ENCODE data around the gene LPCAT4. TPM values are rescaled to one million over a fixed set of nuclear protein-coding genes. Genes with fewer than 3 reads are reported as not detected.

The LPCAT4 gene
- polyA plus RNA-seq, 1 of the 3 experiments (the other 2 are of a cell fraction), result 88.4 TPM

DNA sequence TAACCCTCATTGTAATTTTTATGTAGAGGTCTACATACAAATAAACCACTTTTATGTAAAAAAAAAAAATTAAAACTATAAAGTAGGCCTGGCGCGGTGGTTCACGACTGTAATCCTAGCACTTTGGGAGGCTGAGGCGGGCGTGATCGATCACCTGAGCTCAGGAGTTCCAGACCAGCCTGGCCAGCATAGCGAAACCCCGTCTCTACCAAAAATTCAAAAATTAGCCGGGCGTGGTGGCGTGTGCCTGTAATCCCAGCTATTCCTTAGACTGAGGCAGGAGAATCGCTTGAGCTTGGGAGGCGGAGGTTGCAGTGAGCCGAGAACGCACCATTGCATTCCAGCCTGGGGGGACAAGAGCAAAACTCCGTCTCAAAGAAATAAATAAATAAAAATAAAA is 28.6 kb downstream of the LPCAT4 start:
- TF ChIP-seq GATA2 (CRISPR knock-in tag; IDR thresholded peaks at IDR 0.05), result no peak
- TF ChIP-seq YY1 (IDR thresholded peaks at IDR 0.05; ENCODE audit: low read depth), result no peak
- no peak for TF ChIP-seq RAD21 (IDR thresholded peaks at IDR 0.05; ENCODE audit: low read length)
- TF ChIP-seq ELF1 (IDR thresholded peaks at IDR 0.05), result no peak
- TF ChIP-seq CHD2 (IDR thresholded peaks at IDR 0.05; ENCODE audit: low read length, partially characterized antibody), result no peak
- no peak for TF ChIP-seq EZH2phosphoT487 (IDR thresholded peaks at IDR 0.05; ENCODE audit: borderline replicate concordance, low read depth)
- TF ChIP-seq, protein P1, sequence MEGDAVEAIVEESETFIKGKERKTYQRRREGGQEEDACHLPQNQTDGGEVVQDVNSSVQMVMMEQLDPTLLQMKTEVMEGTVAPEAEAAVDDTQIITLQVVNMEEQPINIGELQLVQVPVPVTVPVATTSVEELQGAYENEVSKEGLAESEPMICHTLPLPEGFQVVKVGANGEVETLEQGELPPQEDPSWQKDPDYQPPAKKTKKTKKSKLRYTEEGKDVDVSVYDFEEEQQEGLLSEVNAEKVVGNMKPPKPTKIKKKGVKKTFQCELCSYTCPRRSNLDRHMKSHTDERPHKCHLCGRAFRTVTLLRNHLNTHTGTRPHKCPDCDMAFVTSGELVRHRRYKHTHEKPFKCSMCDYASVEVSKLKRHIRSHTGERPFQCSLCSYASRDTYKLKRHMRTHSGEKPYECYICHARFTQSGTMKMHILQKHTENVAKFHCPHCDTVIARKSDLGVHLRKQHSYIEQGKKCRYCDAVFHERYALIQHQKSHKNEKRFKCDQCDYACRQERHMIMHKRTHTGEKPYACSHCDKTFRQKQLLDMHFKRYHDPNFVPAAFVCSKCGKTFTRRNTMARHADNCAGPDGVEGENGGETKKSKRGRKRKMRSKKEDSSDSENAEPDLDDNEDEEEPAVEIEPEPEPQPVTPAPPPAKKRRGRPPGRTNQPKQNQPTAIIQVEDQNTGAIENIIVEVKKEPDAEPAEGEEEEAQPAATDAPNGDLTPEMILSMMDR (IDR thresholded peaks at IDR 0.05), result no peak
- TF ChIP-seq SIN3A (IDR thresholded peaks at IDR 0.05; ENCODE audit: borderline replicate concordance, low read depth, low read length), result no peak
- TF ChIP-seq FOXJ3 (CRISPR knock-in tag; IDR thresholded peaks at IDR 0.05), result no peak
- no peak for TF ChIP-seq MEF2A (IDR thresholded peaks at IDR 0.05; ENCODE audit: borderline replicate concordance, low read depth)
- no peak for TF ChIP-seq SMC3 (IDR thresholded peaks at IDR 0.05; ENCODE audit: low read depth, low read length)
- no peak for TF ChIP-seq TEAD4 (IDR thresholded peaks at IDR 0.05; ENCODE audit: borderline replicate concordance, insufficient read depth)
- H3K27me3 ChIP-seq (ENCODE audit: insufficient read depth), result no peaks in the 10 kb centered on the region
- H3K9ac ChIP-seq, result peak overlapping the region; percentile 31; the same call in 1 of the 2 replicates
- H3K4me3 ChIP-seq (ENCODE audit: low read depth in 2 of 2, low read length in 1 of 2), result peak overlapping the region; percentile 87; a peak in 3 of 4 replicates
- no peaks in the 10 kb centered on the region for H4K20me1 ChIP-seq (ENCODE audit: insufficient read depth)
- H3F3A ChIP-seq (replicated peaks; ENCODE audit: insufficient read depth), result peaks cover 29% of the 10 kb centered on the region
- no peaks in the 10 kb centered on the region for H3K9me2 ChIP-seq
- peaks cover 14 to 27% of the 10 kb centered on the region in 2 experiments; a peak in 3 of 4 replicates for H3K4me1 ChIP-seq (ENCODE audit: control insufficient read depth in 1 of 2, insufficient read depth in 2 of 2, low read depth in 1 of 2, low read length in 1 of 2)
- H3K79me2 ChIP-seq (ENCODE audit: insufficient read depth), result peaks cover 68% of the 10 kb centered on the region
- H3K36me3 ChIP-seq (replicated peaks in 1 of 2; ENCODE audit: control insufficient read depth in 1 of 2, insufficient read depth in 2 of 2, low read length in 1 of 2), result peaks cover 22 to 36% of the 10 kb centered on the region in 2 experiments
- no peak for DNase-seq
- WGBS (ENCODE audit: low lambda C conversion rate), result 94% methylated on average over 16 of the region's 16 CpGs
- CTCF ChIA-PET, result interaction anchor here (1.1 to 1.5 kb wide), 4 partner anchors 16 to 98 kb away, joined by 3 to 10 read pairs (median 4); partner anchors contain the start of gene LPCAT4
- no peaks in the 10 kb centered on the region for H3K9me3 ChIP-seq
- peak overlapping the region; percentile 50 to 59; a peak in 3 of 4 replicates for H3K27ac ChIP-seq (ENCODE audit: low read depth in 2 of 2, low read length in 1 of 2)
- peak overlapping the region; percentile 73; the same call in 1 of the 2 replicates for H2AFZ ChIP-seq (ENCODE audit: low read depth)
- POLR2A ChIA-PET, result interaction anchor here (0.6 to 3.3 kb wide), 6 partner anchors 9 to 30 kb away, joined by 3 to 19 read pairs (median 4); partner anchors contain the start of gene LPCAT4
- H3K4me2 ChIP-seq, result peak overlapping the region; percentile 93

DNA sequence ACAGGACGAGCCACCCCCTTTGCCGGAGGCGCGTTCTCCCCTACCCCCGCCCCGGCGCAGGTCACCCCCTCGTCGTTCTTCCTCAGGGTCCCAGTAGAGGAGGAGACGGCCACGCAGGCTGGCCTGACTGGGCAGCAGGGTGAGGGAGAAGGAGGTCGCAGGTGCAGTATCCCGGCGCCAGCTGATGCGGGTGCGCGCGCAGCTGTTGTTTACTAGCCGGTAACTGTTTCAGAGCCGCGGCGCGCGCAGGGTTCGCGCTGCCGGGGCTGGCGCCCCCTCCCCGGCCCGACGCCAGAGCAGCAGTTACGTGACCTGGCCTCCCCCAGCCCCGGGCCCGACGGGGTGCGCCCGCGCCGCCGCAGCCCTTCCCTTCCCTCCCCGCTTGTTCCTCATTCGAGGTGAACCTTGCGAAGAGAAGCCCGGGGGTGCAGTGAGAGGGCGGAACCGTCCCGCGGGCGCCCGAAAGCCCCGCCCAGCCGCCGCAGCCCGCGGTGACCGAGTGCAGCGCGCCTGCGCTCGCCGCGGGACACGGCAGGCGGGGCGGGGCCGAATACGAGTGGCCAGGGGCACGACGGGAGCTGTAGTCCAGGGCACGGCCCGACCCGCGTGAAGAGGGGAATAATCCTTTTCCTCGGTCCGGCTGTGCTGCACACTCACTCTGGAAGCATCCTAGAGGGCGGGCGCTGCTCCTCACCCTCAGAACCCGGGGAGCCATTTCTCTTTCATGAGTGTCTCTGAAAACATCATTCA is 29.3 kb downstream of the LPCAT4 start, which contains the start of gene SLC12A6:
Gene SLC12A6, minus strand, starts transcription at position 225 of the 750 bp plus-strand sequence. CDS start 1,101 bp downstream, outside the sequence.
- Histone ChIP-seq H3K4me3 (ENCODE audit: low read depth in 2 of 2, low read length in 1 of 2) (peak within 1 kb of the TSS; percentile 87), H3K27ac (ENCODE audit: low read depth in 2 of 2, low read length in 1 of 2) (peak within 1 kb of the TSS; percentile 59 to 89), H3K9me3 (no peaks in the 10 kb centered on the region), H3K27me3 (ENCODE audit: insufficient read depth) (no peaks in the 10 kb centered on the region), H3F3A (replicated peaks; ENCODE audit: insufficient read depth) (peaks cover 26% of the 10 kb centered on the region), H3K9ac (peak within 1 kb of the TSS; percentile 80), H2AFZ (ENCODE audit: low read depth) (peak within 1 kb of the TSS; percentile 79), H4K20me1 (ENCODE audit: insufficient read depth) (no peaks in the 10 kb centered on the region), H3K4me2 (peak within 1 kb of the TSS; percentile 93), H3K4me1 (ENCODE audit: control insufficient read depth in 1 of 2, insufficient read depth in 2 of 2, low read depth in 1 of 2, low read length in 1 of 2) (peaks cover 14 to 27% of the 10 kb centered on the region in 2 experiments; a peak in 3 of 4 replicates), H3K9me2 (no peaks in the 10 kb centered on the region), H3K36me3 (replicated peaks in 1 of 2; ENCODE audit: control insufficient read depth in 1 of 2, insufficient read depth in 2 of 2, low read length in 1 of 2) (peaks cover 22 to 36% of the 10 kb centered on the region in 2 experiments), H3K79me2 (ENCODE audit: insufficient read depth) (peaks cover 66% of the 10 kb centered on the region)
- under 1% methylated on average over 22 of the region's 78 CpGs for WGBS (ENCODE audit: low lambda C conversion rate)
- TF ChIP-seq POLR2AphosphoS5 (IDR thresholded peaks at IDR 0.05; ENCODE audit: low read depth, low read length) (peak; percentile 56), RCOR1 (IDR thresholded peaks at IDR 0.05; ENCODE audit: low read length) (0 out of 2 replicates have a peak, but pooled peaks have one; percentile 15), MXI1 (IDR thresholded peaks at IDR 0.05; ENCODE audit: low read depth, low read length) (peak; percentile 61; the same call in 1 of the 2 replicates), JUND (IDR thresholded peaks at IDR 0.05) (peak; percentile 33; the same call in 1 of the 2 replicates), SIN3A (IDR thresholded peaks at IDR 0.05; ENCODE audit: borderline replicate concordance, low read depth, low read length) (0 out of 2 replicates have a peak, but pooled peaks have one; percentile 21), NRF1 (IDR thresholded peaks at IDR 0.05; ENCODE audit: low read depth, low read length) (peak; percentile 85), YY1 (IDR thresholded peaks at IDR 0.05; ENCODE audit: low read depth) (0 out of 2 replicates have a peak, but pooled peaks have one; percentile 21), RFX5 (IDR thresholded peaks at IDR 0.05; ENCODE audit: low read length) (no peak), TAF1 (IDR thresholded peaks at IDR 0.05; ENCODE audit: borderline replicate concordance, low read depth, low read length) (0 out of 2 replicates have a peak, but pooled peaks have one; percentile 7), FOSL2 (IDR thresholded peaks at IDR 0.05; ENCODE audit: borderline replicate concordance, low read depth) (0 out of 2 replicates have a peak, but pooled peaks have one; percentile 13)
- TF ChIP-seq, protein P2, sequence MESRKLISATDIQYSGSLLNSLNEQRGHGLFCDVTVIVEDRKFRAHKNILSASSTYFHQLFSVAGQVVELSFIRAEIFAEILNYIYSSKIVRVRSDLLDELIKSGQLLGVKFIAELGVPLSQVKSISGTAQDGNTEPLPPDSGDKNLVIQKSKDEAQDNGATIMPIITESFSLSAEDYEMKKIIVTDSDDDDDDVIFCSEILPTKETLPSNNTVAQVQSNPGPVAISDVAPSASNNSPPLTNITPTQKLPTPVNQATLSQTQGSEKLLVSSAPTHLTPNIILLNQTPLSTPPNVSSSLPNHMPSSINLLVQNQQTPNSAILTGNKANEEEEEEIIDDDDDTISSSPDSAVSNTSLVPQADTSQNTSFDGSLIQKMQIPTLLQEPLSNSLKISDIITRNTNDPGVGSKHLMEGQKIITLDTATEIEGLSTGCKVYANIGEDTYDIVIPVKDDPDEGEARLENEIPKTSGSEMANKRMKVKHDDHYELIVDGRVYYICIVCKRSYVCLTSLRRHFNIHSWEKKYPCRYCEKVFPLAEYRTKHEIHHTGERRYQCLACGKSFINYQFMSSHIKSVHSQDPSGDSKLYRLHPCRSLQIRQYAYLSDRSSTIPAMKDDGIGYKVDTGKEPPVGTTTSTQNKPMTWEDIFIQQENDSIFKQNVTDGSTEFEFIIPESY (IDR thresholded peaks at IDR 0.05; ENCODE audit: borderline replicate concordance, low read depth), result no peak
- TF ChIP-seq, protein P3, sequence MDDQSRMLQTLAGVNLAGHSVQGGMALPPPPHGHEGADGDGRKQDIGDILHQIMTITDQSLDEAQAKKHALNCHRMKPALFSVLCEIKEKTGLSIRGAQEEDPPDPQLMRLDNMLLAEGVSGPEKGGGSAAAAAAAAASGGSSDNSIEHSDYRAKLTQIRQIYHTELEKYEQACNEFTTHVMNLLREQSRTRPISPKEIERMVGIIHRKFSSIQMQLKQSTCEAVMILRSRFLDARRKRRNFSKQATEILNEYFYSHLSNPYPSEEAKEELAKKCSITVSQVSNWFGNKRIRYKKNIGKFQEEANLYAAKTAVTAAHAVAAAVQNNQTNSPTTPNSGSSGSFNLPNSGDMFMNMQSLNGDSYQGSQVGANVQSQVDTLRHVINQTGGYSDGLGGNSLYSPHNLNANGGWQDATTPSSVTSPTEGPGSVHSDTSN (IDR thresholded peaks at IDR 0.05), result no peak
- POLR2A ChIA-PET, result interaction anchor here (0.6 to 3.3 kb wide), 9 partner anchors 9 to 650 kb away, joined by 3 to 19 read pairs (median 3); partner anchors contain the start of genes AVEN, LPCAT4 and ZNF770
- CTCF ChIA-PET, result interaction anchor here (1.1 to 1.6 kb wide), 5 partner anchors 9 to 97 kb away, joined by 3 to 10 read pairs (median 5); partner anchors contain the start of gene LPCAT4
- peak; percentile 96 for DNase-seq

Measured in SK-N-SH (cell line).